Stimulated activated CD4-positive, alpha-beta T cell treated with anti-CD3 and anti-CD28 coated beads, Interleukin-1b, Interleukin-23, amount 100 ng/mL, for 1 hour (primary cell): ENCODE measurements around the gene AEBP1.

Experiments used
- DNase-seq, 2 donors: peaks; one replicate each; pipeline ENCODE4 v3.0.0-alpha.2; 2020; ENCODE audit warnings: low read depth in 2 of 2

AEBP1 gene

DNA sequence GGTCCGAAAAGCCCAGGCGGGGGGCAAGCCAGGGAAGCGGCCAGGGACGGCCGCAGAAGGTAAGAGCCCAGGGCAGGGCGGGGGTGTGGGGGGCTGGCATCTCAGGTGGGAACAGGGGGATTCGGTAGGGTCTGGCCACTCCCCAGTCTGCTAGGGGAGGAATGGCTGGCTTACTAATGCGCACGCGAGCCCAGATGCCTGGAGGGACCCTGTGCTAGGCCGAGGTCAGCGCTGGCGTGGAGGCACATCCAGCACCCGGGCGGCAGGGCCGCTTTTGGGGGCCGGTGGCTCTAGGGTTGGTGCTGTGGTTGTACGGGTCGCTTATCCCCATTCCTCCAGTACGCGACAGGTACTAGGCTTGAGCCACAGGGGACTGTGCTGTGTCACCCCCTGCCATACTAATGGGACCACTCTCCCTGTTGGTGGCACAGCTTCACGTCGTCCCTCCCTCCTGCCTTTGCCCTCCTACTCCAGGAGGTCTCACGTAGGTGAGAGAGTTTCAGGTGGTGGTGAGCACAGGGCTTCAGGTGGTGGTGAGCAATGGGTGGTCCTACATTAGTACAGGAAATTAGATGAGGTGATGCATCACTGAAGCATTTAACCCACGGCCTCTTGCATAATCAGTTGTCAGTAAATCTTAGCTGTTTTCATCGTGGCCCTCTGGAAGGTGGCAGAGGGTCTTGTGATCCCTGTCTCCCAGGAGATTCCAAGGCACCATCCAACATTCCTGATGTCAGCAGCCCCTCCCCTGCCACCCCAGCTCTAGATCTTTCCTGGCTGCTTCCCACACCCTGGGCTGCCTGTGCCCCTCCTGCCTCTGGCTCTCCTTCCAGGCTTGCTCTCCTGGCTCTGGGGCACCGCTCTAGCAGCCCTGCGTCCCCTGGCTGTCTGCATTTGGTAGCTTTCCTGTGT is 971 bp downstream of the AEBP1 start:
- DNase-seq, result no peak

DNA sequence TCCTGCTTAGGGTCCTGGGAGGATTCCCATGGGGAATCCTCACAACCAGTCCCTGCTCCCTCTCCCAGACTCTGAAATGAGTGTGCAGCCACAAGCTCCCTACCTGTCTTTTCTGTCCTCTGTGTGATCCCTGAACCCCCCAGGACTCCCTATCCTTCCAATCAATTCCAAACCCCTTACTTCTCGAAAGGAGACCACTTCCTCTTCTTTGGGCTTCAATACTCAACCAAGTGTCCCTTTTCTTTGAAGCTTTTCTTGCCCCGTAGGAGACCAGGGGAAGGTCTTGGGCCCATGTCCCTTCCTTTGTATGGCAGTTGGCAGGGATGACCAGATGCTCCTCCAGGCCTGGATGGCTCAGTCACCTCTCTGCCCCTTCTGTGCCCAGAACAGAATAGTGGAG is 1.7 kb downstream of the AEBP1 start:
- DNase-seq, result no peak

- DNase-seq, result no peak
Measured at GRCh38 chr7:44106311-44107065, 2.3 kb downstream of the AEBP1 start.

DNA sequence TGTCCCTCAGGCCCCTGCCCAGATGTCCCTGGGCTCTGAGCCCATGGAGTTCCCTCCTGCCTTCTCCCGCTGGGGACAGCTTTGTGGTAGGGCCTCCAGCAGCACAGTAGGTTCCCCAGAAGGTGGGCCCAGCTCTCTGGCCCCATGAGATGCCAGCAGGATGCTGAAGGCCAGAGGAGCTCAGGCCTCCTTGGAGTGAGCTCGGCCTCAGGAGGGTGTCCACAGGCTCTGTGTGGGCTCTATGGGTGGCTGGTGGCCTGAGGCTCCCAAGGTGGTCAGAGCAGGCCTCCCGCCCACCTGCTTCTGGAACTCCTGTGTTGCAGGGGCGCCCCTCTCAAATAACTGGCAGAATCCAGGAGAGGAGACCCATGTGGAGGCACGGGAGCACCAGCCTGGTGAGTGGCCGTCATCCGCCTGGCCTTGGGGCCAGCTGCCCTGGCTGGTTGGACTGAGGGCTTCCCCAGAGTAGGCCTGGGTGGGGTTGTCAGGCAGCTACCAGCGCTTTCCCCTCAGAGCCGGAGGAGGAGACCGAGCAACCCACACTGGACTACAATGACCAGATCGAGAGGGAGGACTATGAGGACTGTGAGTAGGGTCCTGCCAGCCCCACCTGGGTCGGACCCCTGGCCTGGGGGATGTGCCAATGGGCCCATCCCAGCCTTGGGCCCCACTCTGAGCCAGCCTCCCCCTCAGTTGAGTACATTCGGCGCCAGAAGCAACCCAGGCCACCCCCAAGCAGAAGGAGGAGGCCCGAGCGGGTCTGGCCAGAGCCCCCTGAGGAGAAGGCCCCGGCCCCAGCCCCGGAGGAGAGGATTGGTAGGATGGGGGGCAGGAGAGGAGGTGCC is 3.2 kb downstream of the AEBP1 start:
- no peak for DNase-seq

DNA sequence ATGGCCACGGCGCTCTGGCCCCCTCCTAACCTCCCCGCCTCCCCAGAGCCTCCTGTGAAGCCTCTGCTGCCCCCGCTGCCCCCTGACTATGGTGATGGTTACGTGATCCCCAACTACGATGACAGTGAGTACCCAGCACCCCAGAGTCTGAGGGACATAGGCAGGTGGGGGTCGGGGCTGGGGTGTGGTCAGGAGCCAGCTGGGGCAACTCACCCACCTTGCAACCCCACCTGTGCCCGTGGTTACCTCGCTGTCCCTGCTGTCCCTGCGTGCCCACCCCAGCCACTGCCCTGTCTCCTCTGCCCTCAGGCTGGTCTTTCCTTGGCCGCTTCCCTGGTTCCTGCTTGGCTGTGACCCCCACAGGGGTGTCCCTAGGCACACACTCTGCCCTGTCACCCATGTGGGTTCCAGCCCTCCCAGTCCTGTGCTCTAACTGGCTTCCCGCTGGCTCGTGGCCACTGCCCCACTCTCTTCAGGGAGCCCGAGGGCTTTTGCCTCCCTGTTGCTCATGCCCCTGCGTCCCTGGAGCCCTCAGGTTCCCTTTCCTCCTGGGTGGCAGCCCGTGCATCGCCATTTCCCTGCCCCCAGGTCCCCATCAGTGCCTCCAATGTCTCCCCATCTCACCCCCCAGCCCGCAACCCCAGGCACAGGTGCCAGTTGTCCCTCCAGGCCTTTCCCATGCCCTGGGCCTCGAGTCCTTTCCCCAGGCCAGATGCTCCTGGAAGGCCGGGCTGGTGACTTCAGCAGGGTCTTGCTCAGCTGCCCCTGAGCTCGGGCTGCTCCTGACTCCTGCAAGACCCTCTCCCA is 4.0 kb downstream of the AEBP1 start:
- DNase-seq, result no peak

DNA sequence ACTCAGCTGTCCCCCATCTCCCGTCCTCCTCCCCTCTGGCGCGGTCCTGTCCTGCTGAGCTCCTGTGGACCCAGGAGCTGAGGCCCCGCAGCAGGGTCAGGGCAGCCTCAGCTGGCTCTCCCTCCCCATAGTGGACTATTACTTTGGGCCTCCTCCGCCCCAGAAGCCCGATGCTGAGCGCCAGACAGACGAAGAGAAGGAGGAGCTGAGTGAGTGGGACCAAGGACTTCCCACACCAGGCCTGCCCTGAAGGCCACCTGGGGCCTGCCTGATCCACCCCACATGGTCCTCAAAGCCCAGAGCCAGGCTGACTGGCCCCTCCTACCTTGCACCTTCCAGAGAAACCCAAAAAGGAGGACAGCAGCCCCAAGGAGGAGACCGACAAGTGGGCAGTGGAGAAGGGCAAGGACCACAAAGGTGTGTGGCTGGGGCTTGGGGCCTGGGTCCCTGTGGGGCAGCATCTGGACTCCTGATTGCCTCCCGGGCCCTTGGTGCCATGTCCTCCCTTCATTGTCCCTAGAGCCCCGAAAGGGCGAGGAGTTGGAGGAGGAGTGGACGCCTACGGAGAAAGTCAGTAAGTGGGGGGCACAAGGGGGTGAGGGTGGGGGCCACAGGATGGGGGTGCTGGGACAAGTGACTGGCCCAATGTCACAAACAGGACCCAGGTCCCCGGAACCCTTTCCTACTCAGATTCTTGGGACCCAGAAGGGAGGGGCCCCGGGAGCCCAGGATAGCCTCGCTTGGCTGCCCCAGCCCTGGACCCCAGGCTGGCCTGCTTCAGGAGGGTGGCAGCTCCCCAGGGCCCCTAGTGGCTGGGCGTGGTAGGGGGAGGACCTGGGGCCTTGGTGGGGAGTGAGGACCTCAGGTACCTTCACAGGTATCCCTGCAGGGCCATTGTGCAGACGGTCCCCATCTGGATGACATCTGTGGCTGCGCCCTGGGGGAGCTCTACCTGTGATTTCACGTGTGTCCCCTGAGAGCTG is 4.9 kb downstream of the AEBP1 start:
- no peak for DNase-seq

- DNase-seq, result no peak
Measured at GRCh38 chr7:44109991-44110390, 5.8 kb downstream of the AEBP1 start.

DNA sequence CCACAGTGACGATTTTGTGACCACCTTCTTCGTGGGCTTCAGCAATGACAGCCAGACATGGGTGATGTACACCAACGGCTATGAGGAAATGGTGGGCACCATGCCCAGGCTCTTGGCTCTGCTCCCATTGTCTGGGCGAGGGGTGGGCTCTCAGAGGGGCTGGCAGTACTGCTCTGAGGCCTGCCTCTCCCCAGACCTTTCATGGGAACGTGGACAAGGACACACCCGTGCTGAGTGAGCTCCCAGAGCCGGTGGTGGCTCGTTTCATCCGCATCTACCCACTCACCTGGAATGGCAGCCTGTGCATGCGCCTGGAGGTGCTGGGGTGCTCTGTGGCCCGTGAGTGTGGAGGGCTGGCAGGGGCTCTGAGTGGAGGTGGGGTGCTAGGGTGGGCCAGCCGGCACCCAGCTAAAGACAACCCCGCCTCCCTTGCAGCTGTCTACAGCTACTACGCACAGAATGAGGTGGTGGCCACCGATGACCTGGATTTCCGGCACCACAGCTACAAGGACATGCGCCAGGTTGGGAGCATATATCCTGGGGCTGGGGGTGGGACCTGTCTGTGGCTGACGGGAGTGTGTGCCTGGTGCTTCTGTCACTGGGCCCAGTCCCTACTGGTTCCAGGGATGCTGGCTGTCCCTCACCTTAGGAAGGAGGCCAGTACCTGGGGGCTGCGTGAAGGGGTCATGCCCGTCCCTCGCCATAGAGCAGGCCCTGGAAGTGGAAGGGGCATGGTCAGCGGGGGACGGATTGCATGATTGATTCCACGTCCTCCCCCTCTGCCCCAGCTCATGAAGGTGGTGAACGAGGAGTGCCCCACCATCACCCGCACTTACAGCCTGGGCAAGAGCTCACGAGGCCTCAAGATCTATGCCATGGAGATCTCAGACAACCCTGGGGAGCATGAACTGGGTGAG is 6.8 kb downstream of the AEBP1 start:
- DNase-seq, result no peak

- no peak for DNase-seq
Measured at GRCh38 chr7:44111761-44112160, 7.6 kb downstream of the AEBP1 start.

DNA sequence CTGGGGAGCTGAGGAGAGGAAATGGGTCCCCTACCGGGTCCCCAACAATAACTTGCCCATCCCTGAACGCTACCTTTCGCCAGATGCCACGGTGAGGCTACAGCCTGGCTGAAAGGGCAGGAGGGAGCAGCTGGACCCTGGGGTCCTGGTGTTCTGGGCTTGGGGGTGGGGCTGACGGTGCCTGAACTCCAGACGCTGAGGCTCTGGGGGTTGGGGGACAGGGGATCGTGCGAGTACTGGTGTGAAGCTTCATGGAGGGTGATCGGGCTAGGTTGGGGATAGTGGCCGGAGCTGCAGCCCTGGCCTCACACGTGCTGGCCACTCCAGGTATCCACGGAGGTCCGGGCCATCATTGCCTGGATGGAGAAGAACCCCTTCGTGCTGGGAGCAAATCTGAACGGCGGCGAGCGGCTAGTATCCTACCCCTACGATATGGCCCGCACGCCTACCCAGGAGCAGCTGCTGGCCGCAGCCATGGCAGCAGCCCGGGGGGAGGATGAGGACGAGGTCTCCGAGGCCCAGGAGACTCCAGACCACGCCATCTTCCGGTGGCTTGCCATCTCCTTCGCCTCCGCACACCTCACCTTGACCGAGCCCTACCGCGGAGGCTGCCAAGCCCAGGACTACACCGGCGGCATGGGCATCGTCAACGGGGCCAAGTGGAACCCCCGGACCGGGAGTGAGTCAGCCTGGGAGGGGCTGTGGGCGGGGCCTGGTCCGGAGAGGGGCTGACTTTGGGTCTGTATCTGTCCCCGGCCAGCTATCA is 8.3 kb downstream of the AEBP1 start:
- DNase-seq, result no peak

- DNase-seq, result no peak
Measured at GRCh38 chr7:44112997-44113763, 9.0 kb downstream of the AEBP1 start.

GRCh38 chr7:44113764-44114354 is 9.7 kb downstream of the AEBP1 start:
- no peak for DNase-seq

DNA sequence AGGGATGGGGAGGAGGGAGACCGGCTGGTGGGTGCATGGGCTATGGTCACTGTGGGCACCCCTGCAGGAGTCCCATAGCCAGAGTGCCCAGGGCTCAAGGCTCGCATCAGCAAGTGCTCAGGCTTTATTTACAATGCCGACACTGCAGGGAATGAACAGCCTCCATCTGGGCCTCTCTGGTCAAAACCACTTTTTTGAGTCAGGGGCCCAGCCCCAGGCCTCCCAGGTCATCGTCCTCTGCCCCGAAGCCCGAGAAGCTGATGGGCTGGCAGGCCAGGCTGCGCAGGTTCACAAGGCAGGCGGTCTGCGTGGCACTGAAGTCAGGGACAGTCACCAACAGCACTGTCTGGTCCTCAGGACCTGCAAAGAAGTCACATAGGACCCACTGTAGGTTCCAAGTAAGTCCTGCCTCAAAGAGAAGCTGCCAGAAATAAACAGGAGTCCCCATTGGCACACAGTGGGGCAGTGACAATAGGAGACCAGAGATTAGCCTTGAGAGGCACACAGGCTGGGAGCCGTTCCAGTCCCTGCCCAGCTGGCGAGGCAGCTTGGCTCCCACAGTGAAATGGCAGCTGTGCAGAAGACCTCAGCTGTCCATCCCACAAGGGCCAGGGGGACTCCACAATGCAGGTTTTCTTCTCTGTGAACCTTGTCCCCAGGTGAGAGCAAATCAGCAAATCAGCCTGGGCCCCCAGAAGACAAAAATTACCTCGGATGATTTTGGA is 10.6 kb downstream of the AEBP1 start:
- DNase-seq, result no peak

GRCh38 chr7:44116087-44116788 is 12.1 kb downstream of the AEBP1 start:
- DNase-seq, result no peak

DNA sequence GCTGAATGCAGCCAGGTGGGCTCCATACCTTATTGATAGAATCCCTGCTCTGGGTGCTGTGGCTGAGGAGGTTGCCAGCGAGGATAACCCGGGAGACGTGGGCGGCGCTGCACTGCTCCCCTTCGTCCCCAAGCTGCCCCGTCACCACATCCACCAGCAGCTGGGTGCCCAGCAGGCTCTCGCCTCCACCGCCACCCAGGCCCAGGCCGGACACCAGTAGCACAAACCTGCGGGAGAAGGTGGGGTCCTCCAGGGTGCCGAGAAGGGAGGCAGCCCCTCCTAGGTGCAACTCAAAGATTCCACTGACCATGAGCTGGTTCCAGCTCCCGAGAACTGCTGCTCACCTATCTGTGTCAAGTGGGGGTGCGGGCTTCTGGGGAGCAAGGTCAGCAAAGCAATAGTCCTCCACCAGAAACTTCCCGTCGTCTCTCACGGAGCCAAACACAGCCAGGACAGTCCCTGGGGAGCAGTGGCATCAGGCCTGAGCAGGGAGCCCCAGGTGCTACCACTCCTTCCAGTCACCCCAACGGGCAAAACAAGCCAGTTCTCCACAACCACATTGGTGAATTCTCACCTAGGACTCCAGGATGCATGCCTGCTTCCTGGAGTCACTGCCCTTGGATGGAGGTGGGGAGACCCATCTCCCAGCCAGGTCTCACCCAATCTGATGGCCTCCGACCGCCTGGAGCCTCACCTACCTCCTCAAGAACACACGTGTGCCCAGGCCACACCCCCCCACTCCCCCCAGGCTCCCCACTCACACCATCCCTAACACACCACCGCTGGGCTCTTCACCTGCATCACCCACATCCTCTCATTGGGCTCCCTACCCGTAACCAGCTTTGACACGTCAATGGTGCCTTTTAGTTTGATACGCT is 12.9 kb downstream of the AEBP1 start:
- DNase-seq, result no peak
